Astrocyte (in vitro differentiated cells and primary cell): Measurements from ENCODE around the gene ELMOD3. TPM values are rescaled to one million over a fixed set of nuclear protein-coding genes. Genes with fewer than 3 reads are reported as not detected.

Experiments used
- DNase-seq: peaks from one replicate; pipeline ENCODE4 v3.0.0-alpha.2; 2010; ENCODE audit warnings: low read depth
- FAIRE-seq: peaks from 2 replicates; lab custom pipeline; 2011; peaks lifted over from hg19 to GRCh38; lab: Jason Lieb, UNC
- H2AFZ ChIP-seq: 2 replicates; pipeline ENCODE4 v1.6.0; 2012; ENCODE audit warnings: low read depth, low read length, inconsistent platforms
- H3K27ac ChIP-seq: 2 replicates; pipeline ENCODE4 v1.5.1; 2011; ENCODE audit warnings: low read depth, low read length, inconsistent platforms
- H3K27me3 ChIP-seq: 2 replicates; pipeline ENCODE4 v1.6.0; 2011; ENCODE audit warnings: low read length, inconsistent platforms; ENCODE audit not compliant: insufficient read depth
- H3K36me3 ChIP-seq: 2 replicates; pipeline ENCODE4 v1.5.1; 2011; ENCODE audit warnings: low read length, inconsistent platforms; ENCODE audit not compliant: insufficient read depth
- H3K4me1 ChIP-seq: 2 replicates; pipeline ENCODE4 v1.5.1; 2011; ENCODE audit warnings: low read length, inconsistent platforms; ENCODE audit not compliant: insufficient read depth
- H3K4me2 ChIP-seq: 2 replicates; pipeline ENCODE4 v1.6.0; 2012; ENCODE audit warnings: low read length, inconsistent platforms
- H3K4me3 ChIP-seq: 2 replicates; pipeline ENCODE4 v1.5.1; 2011; ENCODE audit warnings: low read depth, mild to moderate bottlenecking, low read length, inconsistent platforms; ENCODE audit not compliant: insufficient read depth
- H3K79me2 ChIP-seq: 2 replicates; pipeline ENCODE4 v1.6.0; 2012; ENCODE audit warnings: mild to moderate bottlenecking, low read length, inconsistent platforms; ENCODE audit not compliant: insufficient read depth
- H3K9ac ChIP-seq: 2 replicates; pipeline ENCODE4 v1.6.0; 2012; ENCODE audit warnings: mild to moderate bottlenecking, low read length, inconsistent platforms
- H3K9me3 ChIP-seq: 2 replicates; pipeline ENCODE4 v1.5.1; 2012; ENCODE audit warnings: low read depth, mild to moderate bottlenecking, low read length, inconsistent platforms; ENCODE audit not compliant: insufficient read depth
- H4K20me1 ChIP-seq: 2 replicates; pipeline ENCODE4 v1.6.0; 2012; ENCODE audit warnings: low read length, inconsistent platforms; ENCODE audit not compliant: insufficient read depth
- H3K27ac Mint-ChIP-seq: one replicate; pipeline ENCODE4 v1.8.0; 2021; ENCODE audit warnings: mild to moderate bottlenecking, mixed read lengths; ENCODE audit not compliant: unreplicated experiment
- H3K27me3 Mint-ChIP-seq: one replicate; pipeline ENCODE4 v1.8.0; 2021; ENCODE audit warnings: low read depth, mixed read lengths; ENCODE audit not compliant: unreplicated experiment
- H3K36me3 Mint-ChIP-seq: one replicate; pipeline ENCODE4 v1.8.0; 2021; ENCODE audit warnings: low read depth, mixed read lengths; ENCODE audit not compliant: unreplicated experiment
- H3K4me1 Mint-ChIP-seq: one replicate; pipeline ENCODE4 v1.8.0; 2021; ENCODE audit warnings: low read depth, mixed read lengths; ENCODE audit not compliant: unreplicated experiment
- H3K4me3 Mint-ChIP-seq: one replicate; pipeline ENCODE4 v1.8.0; 2021; ENCODE audit warnings: mild to moderate bottlenecking, moderate library complexity, mixed read lengths; ENCODE audit not compliant: unreplicated experiment
- H3K9me3 Mint-ChIP-seq: one replicate; pipeline ENCODE4 v1.8.0; 2021; ENCODE audit warnings: mild to moderate bottlenecking, mixed read lengths; ENCODE audit not compliant: unreplicated experiment
- CTCF ChIP-seq: IDR thresholded peaks from 2 replicates; pipeline ENCODE4 v1.5.1; 2011; ENCODE audit warnings: low read depth, mild to moderate bottlenecking, inconsistent platforms, low read length, moderate library complexity; ENCODE audit not compliant: insufficient read depth
- EZH2 ChIP-seq: IDR thresholded peaks from 2 replicates; pipeline ENCODE4 v1.6.1; 2012; ENCODE audit warnings: mild to moderate bottlenecking, low read length, inconsistent platforms; ENCODE audit not compliant: insufficient read depth
- total RNA-seq: library from RNA; stranded (reverse); gene quantifications from 2 replicates; pipeline ENCODE4 v1.2.1, GENCODE V29; 2021

Gene ELMOD3
- total RNA-seq, 1 donor from 2014 or later, result 11.7 TPM

DNA sequence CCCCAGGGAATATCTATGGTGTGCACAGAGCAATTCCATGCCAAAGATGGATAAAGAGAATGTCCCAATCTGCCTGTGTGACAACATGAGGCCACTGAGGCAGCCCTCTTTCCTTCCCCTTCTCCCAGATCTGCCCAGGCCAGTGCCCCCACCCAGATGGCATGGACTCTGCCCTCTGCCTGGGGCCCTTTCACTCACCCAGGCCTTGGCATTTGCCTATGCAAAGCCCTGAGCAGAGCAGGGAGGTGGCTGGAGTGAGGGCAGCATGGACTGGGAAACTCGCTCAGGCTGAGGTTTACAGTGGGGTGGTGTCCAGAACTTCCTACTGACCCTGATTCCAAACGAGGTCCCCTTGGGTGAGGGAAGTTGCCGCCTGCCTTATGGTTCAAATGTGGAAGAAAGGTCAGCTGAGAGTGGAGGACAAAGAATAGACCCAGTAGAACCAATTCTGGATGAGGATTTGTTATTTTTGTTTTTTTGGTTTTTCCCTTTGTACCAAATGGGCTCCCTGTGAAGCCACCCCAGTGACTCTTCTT lies 72.8 kb downstream of the ELMOD3 start:
- H3K27me3 Mint-ChIP-seq, result peaks cover 8% of the 10 kb centered on the region
- no peak overlapping the region for H3K27ac Mint-ChIP-seq

GRCh38 chr2:85428343-85428881 lies 73.8 kb downstream of the ELMOD3 start:
- peaks cover 6% of the 10 kb centered on the region for H3K4me1 Mint-ChIP-seq
- Histone ChIP-seq H3K4me2 (no peak overlapping the region), H3K36me3 (no peaks in the 10 kb centered on the region), H3K27me3 (no peaks in the 10 kb centered on the region), H4K20me1 (no peaks in the 10 kb centered on the region), H3K4me1 (peaks cover 4% of the 10 kb centered on the region), H3K9me3 (no peaks in the 10 kb centered on the region), H3K27ac (no peak overlapping the region), H3K79me2 (no peaks in the 10 kb centered on the region), H3K4me3 (no peak overlapping the region), H2AFZ (no peak overlapping the region), H3K9ac (no peak overlapping the region)
- peak overlapping the region; percentile 20 for H3K4me3 Mint-ChIP-seq
- H3K9me3 Mint-ChIP-seq, result no peaks in the 10 kb centered on the region
- H3K27ac Mint-ChIP-seq, result no peak overlapping the region
- TF ChIP-seq CTCF, result no peak
- TF ChIP-seq EZH2, result no peak
- FAIRE-seq (no peak), DNase-seq (no peak)
- no peaks in the 10 kb centered on the region for H3K36me3 Mint-ChIP-seq
- peaks cover 8% of the 10 kb centered on the region for H3K27me3 Mint-ChIP-seq

More for the DNA sequence above, 72.8 kb downstream of the ELMOD3 start:
- Mint-ChIP-seq H3K36me3 (no peaks in the 10 kb centered on the region), H3K4me3 (no peak overlapping the region), H3K9me3 (no peaks in the 10 kb centered on the region), H3K4me1 (peaks cover 6% of the 10 kb centered on the region)
- TF ChIP-seq EZH2, result no peak
- no peak for TF ChIP-seq CTCF
- FAIRE-seq (no peak), DNase-seq (no peak)
- H3K9me3 ChIP-seq, result no peaks in the 10 kb centered on the region
- no peaks in the 10 kb centered on the region for H4K20me1 ChIP-seq
- no peak overlapping the region for H3K27ac ChIP-seq
- no peaks in the 10 kb centered on the region for H3K79me2 ChIP-seq
- no peak overlapping the region for H3K4me3 ChIP-seq
- H3K9ac ChIP-seq, result no peak overlapping the region
- no peaks in the 10 kb centered on the region for H3K4me1 ChIP-seq
- H2AFZ ChIP-seq, result no peak overlapping the region
- H3K27me3 ChIP-seq, result no peaks in the 10 kb centered on the region
- H3K36me3 ChIP-seq, result no peaks in the 10 kb centered on the region
- H3K4me2 ChIP-seq, result no peak overlapping the region

- TF ChIP-seq CTCF, result no peak
- TF ChIP-seq EZH2, result no peak
- H3K79me2 ChIP-seq, result no peaks in the 10 kb centered on the region
- H3K36me3 Mint-ChIP-seq, result no peaks in the 10 kb centered on the region
- H3K27me3 Mint-ChIP-seq, result peaks cover 5% of the 10 kb centered on the region
- FAIRE-seq (no peak), DNase-seq (no peak)
- no peaks in the 10 kb centered on the region for H3K27me3 ChIP-seq
- H3K27ac Mint-ChIP-seq, result no peak overlapping the region
- H4K20me1 ChIP-seq, result no peaks in the 10 kb centered on the region
- no peak overlapping the region for H3K9ac ChIP-seq
- H3K9me3 ChIP-seq, result no peaks in the 10 kb centered on the region
- H3K36me3 ChIP-seq, result no peaks in the 10 kb centered on the region
- peaks cover 12% of the 10 kb centered on the region for H3K4me1 ChIP-seq
- H2AFZ ChIP-seq, result no peak overlapping the region
- no peak overlapping the region for H3K4me3 ChIP-seq
- H3K9me3 Mint-ChIP-seq, result no peaks in the 10 kb centered on the region
- H3K4me3 Mint-ChIP-seq, result no peak overlapping the region
- H3K4me2 ChIP-seq, result no peak overlapping the region
- no peak overlapping the region for H3K27ac ChIP-seq
- peaks cover 6% of the 10 kb centered on the region for H3K4me1 Mint-ChIP-seq
Measured at GRCh38 chr2:85429213-85429923, 74.8 kb downstream of the ELMOD3 start.
